Stimulated activated CD8-positive, alpha-beta memory T cell treated with anti-CD3 and anti-CD28 coated beads, Interleukin-2, amount 100 ng/mL, for 48 hours (primary cell): Measurements from ENCODE around the gene B4GALT3.

Experiments used
- DNase-seq, 2 donors: peaks; one replicate each; pipeline ENCODE4 v3.0.0-alpha.2; 2020; ENCODE audit warnings: low read depth in 2 of 2

Gene B4GALT3

GRCh38 chr1:161206411-161207140, 29.3 kb upstream of the B4GALT3 start:
- no peak for DNase-seq

- DNase-seq = peak; percentile 85 to 92
These were observed 24.8 kb upstream of the B4GALT3 start, which contains the start of gene NDUFS2 for GRCh38 chr1:161201836-161202712. Gene NDUFS2 (plus strand): TSS chr1:161202367. CDS start chr1:161202386, 19 bp downstream.

GRCh38 chr1:161200992-161201835, 23.9 kb upstream of the B4GALT3 start:
- no peak for DNase-seq

DNA sequence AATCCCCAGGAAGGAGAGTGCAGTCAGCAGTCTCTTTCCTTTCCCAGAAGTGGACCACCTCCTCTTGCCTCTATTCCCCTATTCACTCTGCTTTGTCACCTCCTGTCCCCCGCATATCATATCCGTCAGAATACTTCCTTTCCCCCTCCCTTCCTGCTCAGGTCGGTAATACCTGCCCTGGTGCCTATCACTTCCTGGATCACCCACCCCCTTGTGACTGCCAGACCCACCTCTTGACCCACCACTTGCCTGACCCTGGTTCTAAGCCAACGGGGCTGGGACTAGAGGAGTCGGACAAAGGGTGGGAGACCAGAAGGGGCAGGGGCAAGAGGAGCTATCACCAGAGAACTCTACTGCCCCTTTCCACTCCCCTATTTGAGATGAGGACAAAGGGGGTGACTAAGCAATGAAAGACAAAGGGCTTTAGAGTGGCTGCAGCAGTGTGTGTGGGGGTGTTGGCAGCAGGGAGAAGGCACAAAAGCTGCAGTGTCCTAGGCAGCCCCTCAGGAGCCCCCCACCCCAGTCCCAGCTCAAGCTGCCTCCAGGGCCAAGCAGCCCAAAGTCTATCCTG, 23.2 kb upstream of the B4GALT3 start:
- no peak for DNase-seq

GRCh38 chr1:161199506-161200139, 22.3 kb upstream of the B4GALT3 start:
- DNase-seq = no peak

DNA sequence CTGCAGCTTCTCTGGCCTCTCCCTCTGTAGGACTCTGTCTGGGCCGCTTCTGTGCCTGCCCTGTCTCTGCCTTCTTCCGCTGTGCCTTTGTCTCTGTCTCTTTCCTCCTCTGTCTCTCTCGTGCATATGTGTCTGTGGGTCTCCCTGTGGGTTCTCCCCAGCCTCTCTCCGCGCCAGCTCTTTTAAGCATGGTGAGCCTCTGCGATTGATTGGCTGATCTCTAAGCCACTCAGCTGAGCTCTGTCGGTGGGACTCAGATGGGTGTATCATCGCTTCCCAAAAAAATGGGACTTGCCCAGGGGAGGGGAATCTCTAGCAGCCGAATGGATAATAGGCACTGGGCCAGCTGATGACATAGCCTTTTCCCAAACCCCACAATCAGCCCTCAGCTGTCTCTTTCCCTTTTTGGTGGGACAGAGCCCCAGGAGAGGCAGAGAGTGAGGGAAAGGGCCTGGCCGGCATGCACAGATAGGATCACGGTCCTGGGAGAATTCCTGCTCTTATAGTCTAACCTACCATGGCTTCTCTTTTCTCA, 21.7 kb upstream of the B4GALT3 start, which contains the start of gene ADAMTS4:
Gene ADAMTS4, minus strand, starts transcription at position 158 of the 535 bp plus-strand sequence. CDS start 427 bp downstream, outside the sequence.
- DNase-seq = no peak

- no peak for DNase-seq
These were observed 21.0 kb upstream of the B4GALT3 start for GRCh38 chr1:161198194-161198896.

- no peak for DNase-seq
These were observed 20.4 kb upstream of the B4GALT3 start for GRCh38 chr1:161197560-161198193.

- DNase-seq = no peak
These were observed 19.5 kb upstream of the B4GALT3 start for GRCh38 chr1:161196521-161197451.

GRCh38 chr1:161196111-161196510, 18.8 kb upstream of the B4GALT3 start:
- DNase-seq = no peak

GRCh38 chr1:161195171-161195570, 17.9 kb upstream of the B4GALT3 start:
- DNase-seq = no peak

DNA sequence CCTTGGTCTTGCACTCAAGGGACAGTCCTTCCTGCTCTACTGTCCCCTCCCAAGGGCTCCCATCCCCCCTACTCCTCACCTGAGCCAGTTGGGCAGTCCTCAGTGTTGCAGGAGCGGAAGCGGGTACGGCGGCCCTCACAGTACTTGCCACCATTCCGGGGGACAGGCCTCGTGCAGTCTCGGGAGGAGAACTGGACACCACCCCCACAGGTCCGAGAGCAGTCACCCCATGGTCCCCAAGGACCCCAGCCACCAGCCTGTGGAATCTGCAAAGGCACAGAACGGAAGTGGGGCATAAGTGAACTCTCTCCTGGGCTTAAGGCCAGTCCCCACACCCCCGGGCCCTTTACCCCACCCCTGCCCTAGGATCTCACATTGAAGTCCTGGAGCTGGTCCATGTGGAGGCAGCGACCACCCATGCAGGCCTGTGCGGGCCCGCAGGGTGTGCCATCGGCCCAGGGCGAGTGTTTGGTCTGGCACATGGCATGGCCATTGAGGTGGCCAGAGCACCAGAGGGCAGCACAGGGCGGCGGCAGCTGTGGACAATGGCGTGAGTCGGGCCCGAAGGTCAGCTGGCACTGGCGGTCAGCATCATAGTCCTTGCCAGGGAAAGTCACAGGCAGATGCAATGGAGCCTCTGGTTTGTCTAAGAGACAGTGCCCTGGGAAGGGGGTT, 16.4 kb upstream of the B4GALT3 start:
- DNase-seq = no peak

DNA sequence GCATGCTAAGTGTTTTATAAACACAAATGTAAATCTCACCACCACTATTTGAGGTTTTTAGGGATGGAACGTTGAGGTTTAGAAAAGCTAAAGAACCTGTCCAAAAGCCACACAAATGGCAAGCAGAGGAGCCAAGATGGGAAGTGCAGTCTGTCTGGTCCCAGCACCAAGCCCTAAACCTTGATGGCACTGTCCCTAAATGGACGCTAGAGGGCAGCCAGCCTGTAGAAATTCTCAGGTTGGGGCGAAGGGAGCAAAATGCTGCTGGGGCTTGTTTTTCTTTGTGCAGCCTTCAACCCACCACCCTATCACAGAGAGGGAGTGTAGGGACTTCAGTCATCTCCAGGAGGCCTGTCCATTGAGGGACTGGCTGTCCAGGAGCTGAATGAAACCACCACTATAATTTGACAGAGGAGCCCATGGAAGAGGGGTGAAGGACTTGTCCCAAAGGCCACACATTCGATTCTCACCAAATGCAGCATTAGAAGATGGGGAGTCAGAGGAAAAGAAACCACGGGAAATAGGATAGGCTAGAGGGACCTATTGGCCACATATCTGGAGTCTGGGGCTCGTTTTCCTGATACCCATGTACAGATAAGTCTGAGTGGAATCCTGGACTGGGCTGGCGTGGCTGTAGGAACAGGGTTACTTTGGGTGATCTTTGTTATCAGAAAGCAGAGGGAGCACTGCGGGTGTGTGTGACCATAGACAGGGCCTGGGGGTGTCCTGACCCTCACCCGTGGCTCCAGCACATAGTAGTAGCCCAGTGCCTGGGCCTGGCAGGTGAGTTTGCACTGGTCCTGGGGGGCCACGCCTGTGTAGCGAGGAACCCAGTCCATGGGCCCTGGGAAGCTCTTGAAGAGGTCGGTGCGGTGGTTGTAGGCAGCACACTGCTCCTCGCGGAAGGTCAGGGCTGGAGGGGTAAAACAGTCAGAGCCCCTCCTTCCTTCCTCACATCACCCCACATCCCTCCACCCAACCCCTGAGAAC, 15.5 kb upstream of the B4GALT3 start:
- DNase-seq = peak; percentile 32 to 38

DNA sequence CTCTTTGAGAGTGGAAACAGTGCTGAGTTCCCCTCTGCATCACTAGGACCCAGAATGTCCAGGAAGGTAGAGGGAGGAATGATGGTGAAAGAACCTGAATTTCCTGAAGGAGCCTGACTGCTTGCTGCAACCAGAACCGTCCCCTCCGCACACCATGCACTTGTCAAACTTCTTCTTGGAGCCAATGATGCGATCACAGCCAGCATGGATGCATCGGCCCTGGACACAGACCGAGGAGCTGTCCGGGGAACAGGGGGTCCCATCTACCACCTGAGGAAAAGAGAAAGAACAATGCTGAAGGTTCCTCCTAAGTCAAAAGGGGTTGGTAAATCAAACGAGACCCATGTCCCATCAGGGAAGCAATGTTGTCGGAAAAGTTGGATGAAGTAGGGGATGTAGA, 14.7 kb upstream of the B4GALT3 start:
- no peak for DNase-seq

- DNase-seq = no peak
These were observed 13.7 kb upstream of the B4GALT3 start for GRCh38 chr1:161190962-161191521.

- DNase-seq = no peak
These were observed 11.7 kb upstream of the B4GALT3 start for GRCh38 chr1:161189036-161189435.
